ENCODE data around the gene IGSF3. TPM values are rescaled to one million over a fixed set of nuclear protein-coding genes. Genes with fewer than 3 reads are reported as not detected.

The IGSF3 gene
- total and polyA plus RNA-seq, 2 of the 8 experiments (the other 6 are each of a cell fraction or from before 2014, with no cell fraction given), result 30.0 to 32.2 TPM

DNA sequence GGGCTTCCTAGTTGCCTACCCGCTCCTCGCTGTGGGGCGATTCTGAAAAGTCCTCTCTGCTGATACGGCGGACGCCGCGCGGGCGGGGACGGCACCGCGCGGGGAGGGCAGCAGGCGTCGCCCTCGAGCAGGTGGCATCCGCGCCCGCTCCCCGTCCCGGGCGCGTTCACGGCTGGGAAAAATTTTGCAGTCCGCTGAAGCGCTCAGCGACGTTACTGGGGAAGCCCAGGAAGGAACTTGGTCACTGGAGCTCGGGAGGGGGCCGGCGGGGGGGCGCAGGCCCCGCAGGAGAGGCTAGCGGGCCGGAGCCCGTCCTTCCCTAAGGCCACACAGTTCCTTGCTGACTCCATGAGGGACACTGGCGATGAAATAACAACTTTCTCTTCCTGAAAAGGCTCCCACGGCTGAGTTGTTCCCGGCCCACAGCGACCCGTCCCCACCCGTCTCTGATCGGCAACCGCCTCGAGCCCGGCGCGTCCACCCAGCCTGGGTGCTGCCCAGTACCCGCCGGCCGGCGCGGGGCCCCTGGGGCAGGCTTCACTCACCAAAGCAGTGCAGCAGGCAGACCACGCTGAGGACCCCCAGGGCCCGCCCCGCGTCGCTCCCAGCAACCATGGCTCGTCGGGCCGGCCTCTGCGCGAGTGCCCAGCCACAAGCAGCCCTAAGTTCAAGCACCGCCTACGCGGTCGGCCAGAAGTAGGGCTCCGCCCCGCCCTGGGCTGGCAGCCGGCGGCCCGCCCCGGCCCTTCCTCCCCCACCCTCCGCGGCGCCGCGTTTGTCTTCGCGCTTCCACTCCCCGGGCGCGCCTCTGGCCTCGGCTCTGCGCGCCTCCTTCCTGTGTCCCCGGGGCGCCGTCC is 96.9 kb downstream of the IGSF3 start, which contains the start of gene CD58:
Gene CD58 (minus strand): TSS at position 669 of the 857 bp plus-strand sequence. CDS start 54 bp downstream, at position 615.
- H2BK12ac ChIP-seq (ENCODE audit: low read depth, low read length), result peak within 1 kb of the TSS; percentile 44; the same call in 1 of the 2 replicates
- no peak within 1 kb of the TSS for H3K27ac ChIP-seq (ENCODE audit: low read depth, low read length)
- H3K27me3 ChIP-seq (replicated peaks in 1 of 4; ENCODE audit: control insufficient read depth in 3 of 4, extremely low read depth in 1 of 4, insufficient read depth in 3 of 4, low read length in 3 of 4), result peaks cover 0 to 4% (median 0%) of the 10 kb centered on the region in 4 experiments; a peak in 1 of 7 replicates
- no peaks in the 10 kb centered on the region for H3K9me3 ChIP-seq (ENCODE audit: insufficient read depth in 2 of 2, low read depth in 1 of 2, low read length in 1 of 2)
- H3K36me3 ChIP-seq (ENCODE audit: control insufficient read depth in 2 of 4, insufficient read depth in 4 of 4, low read length in 3 of 4), result no peaks in the 10 kb centered on the region
- no peaks in the 10 kb centered on the region; the same call in 1 of the 2 replicates for H3K79me1 ChIP-seq (ENCODE audit: low read depth, low read length)
- FAIRE-seq (no peak), DNase-seq (ENCODE audit: low read depth in 1 of 2, low spot score in 2 of 2) (peak; percentile 65 to 86)
- peak within 1 kb of the TSS; percentile 35 for H3K4ac ChIP-seq (replicated peaks; ENCODE audit: insufficient read length, low read depth, low read length)
- H4K20me1 ChIP-seq (replicated peaks in 1 of 2; ENCODE audit: control insufficient read depth in 1 of 2, insufficient read depth in 2 of 2, low read length in 2 of 2), result no peaks in the 10 kb centered on the region
- H4K5ac ChIP-seq (ENCODE audit: insufficient read length, low read depth, low read length), result no peak within 1 kb of the TSS
- peak within 1 kb of the TSS; percentile 54; the same call in 1 of the 2 replicates for H2BK5ac ChIP-seq (ENCODE audit: low read depth, low read length)
- H2BK120ac ChIP-seq (replicated peaks; ENCODE audit: low read depth, low read length), result no peak within 1 kb of the TSS
- peaks cover 0 to 19% (median 7%) of the 10 kb centered on the region in 4 experiments; a peak in 5 of 7 replicates for H3K4me1 ChIP-seq (replicated peaks in 1 of 4; ENCODE audit: control insufficient read depth in 3 of 4, insufficient read depth in 4 of 4, low read length in 3 of 4)
- peak within 1 kb of the TSS; percentile 50 for H3K56ac ChIP-seq (replicated peaks; ENCODE audit: insufficient read length, low read depth, low read length)
- H3K23me2 ChIP-seq (ENCODE audit: low read depth, low read length), result peaks cover 9% of the 10 kb centered on the region; the same call in 1 of the 2 replicates
- no peak within 1 kb of the TSS for H3K14ac ChIP-seq (ENCODE audit: insufficient read length)
- peak within 1 kb of the TSS; percentile 29 for H4K91ac ChIP-seq (replicated peaks; ENCODE audit: insufficient read length, low read length)
- H3K9ac ChIP-seq (replicated peaks in 1 of 4; ENCODE audit: extremely low read depth in 1 of 4, low read depth in 3 of 4, low read length in 3 of 4), result peak within 1 kb of the TSS; percentile 17 to 73 (median 60)
- H2AK5ac ChIP-seq (ENCODE audit: low read depth, low read length), result no peak within 1 kb of the TSS
- H3K4me3 ChIP-seq (ENCODE audit: extremely low read depth in 1 of 4, insufficient read depth in 2 of 4, low read depth in 3 of 4, low read length in 4 of 4), result peak within 1 kb of the TSS; percentile 64 to 83 (median 74)
- peak within 1 kb of the TSS; percentile 64 for H3K18ac ChIP-seq (ENCODE audit: extremely low read depth, low read length)
- WGBS, 2 experiments (ENCODE audit: extremely low coverage in 1 of 2, insufficient coverage in 1 of 2, insufficient read length in 1 of 2, insufficient replicate concordance in 2 of 2, low coverage in 1 of 2, low lambda C conversion rate in 2 of 2, missing lambda C conversion rate in 1 of 2), result 0% methylated on average over 51 of the region's 90 CpGs; no CpG with 5 or more reads in 1 of the 2 experiments
- H4K8ac ChIP-seq (ENCODE audit: extremely low read depth, insufficient read depth, low read length), result peak within 1 kb of the TSS; percentile 91
- ChIA-PET CTCF (ENCODE audit: partially characterized antibody) (interaction anchor here (1.3 to 5.6 kb wide), 2 partner anchors 10 to 102 kb away, joined by 4 to 36 read pairs; no protein-coding TSS in a partner anchor), POLR2A (ENCODE audit: partially characterized antibody) (interaction anchor here (1.2 to 1.9 kb wide), 2 partner anchors 244 to 490 kb away, joined by 3 to 6 read pairs; partner anchors contain the start of gene TTF2)
- H2AFZ ChIP-seq (ENCODE audit: low read length), result peak within 1 kb of the TSS; percentile 91
- no peaks in the 10 kb centered on the region for H3K79me2 ChIP-seq (ENCODE audit: control insufficient read depth in 1 of 2, insufficient read depth in 2 of 2, low read length in 2 of 2)
- no peak within 1 kb of the TSS for H2BK15ac ChIP-seq (ENCODE audit: low read length)
- H2BK20ac ChIP-seq (ENCODE audit: low read length), result no peak within 1 kb of the TSS
- H3K23ac ChIP-seq (ENCODE audit: insufficient read length), result no peak within 1 kb of the TSS
- H3K4me2 ChIP-seq (ENCODE audit: insufficient read depth in 1 of 2, low read depth in 2 of 2, low read length in 2 of 2), result peak within 1 kb of the TSS; percentile 85 to 87
- TF ChIP-seq, protein P1, sequence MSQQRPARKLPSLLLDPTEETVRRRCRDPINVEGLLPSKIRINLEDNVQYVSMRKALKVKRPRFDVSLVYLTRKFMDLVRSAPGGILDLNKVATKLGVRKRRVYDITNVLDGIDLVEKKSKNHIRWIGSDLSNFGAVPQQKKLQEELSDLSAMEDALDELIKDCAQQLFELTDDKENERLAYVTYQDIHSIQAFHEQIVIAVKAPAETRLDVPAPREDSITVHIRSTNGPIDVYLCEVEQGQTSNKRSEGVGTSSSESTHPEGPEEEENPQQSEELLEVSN (IDR thresholded peaks at IDR 0.05), result peak; percentile 74
- TF ChIP-seq BRCA1 (IDR thresholded peaks at IDR 0.05; ENCODE audit: low read depth, low read length) (no peak), HDAC2 (IDR thresholded peaks at IDR 0.05; ENCODE audit: borderline replicate concordance in 1 of 2, low read depth in 2 of 2, low read length in 2 of 2) (peak; percentile 47 to 78; a peak in 3 of 4 replicates), RFX5 (IDR thresholded peaks at IDR 0.05; ENCODE audit: borderline replicate concordance, low read depth, low read length) (no peak), HDAC6 (IDR thresholded peaks at IDR 0.05; ENCODE audit: low read depth, low read length) (no peak), ASH2L (IDR thresholded peaks at IDR 0.05; ENCODE audit: low read length) (peak; percentile 84), CREB1 (IDR thresholded peaks at IDR 0.05) (no peak)
- TF ChIP-seq, protein P2, sequence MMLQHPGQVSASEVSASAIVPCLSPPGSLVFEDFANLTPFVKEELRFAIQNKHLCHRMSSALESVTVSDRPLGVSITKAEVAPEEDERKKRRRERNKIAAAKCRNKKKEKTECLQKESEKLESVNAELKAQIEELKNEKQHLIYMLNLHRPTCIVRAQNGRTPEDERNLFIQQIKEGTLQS (IDR thresholded peaks at IDR 0.05; ENCODE audit: insufficient read depth, low read depth, low read length), result no peak

All from H1 (cell line).